GM18505 (cell line): ENCODE results near the gene GNAL.
"Not testable (repeated sequence)": the region's sequence is repeated elsewhere in the genome, so short reads cannot be mapped to it uniquely, and the experiment has no call there.

Experiments used
- ATAC-seq: cut with Tn5 transposase; IDR thresholded peaks from one replicate; pipeline ENCODE4 v1.9.1; 2021; ENCODE audit not compliant: unreplicated experiment
- POLR2A ChIP-seq: IDR thresholded peaks from 4 replicates; pipeline ENCODE4 v1.6.1; 2011; ENCODE audit warnings: borderline replicate concordance; ENCODE audit not compliant: insufficient read depth, insufficient read length; ENCODE audit errors: extremely low read depth

GNAL gene

GRCh38 chr18:11888726-11889125 is 199.7 kb downstream of the GNAL start:
- no peak for TF ChIP-seq POLR2A
- ATAC-seq = no peak

DNA sequence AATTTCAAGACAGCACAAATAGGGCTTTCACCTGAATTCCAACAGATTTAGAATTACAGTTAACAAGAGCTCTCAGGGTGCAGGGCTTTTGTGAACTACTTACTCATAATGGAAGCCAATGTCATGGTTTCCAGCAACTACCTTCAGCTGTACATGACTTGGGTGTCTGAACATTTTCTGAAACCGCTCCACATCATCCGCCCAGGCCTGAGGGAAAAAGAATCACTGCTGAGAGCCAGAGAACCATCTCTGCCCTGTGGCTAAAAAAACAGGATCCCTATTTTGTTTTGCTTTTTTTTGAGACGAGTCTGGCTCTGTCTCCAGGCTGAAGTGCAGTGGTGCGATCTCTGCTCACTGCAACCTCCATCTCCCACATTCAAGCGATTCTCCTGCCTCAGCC is 200.2 kb downstream of the GNAL start:
- TF ChIP-seq POLR2A = no peak
- no peak for ATAC-seq

DNA sequence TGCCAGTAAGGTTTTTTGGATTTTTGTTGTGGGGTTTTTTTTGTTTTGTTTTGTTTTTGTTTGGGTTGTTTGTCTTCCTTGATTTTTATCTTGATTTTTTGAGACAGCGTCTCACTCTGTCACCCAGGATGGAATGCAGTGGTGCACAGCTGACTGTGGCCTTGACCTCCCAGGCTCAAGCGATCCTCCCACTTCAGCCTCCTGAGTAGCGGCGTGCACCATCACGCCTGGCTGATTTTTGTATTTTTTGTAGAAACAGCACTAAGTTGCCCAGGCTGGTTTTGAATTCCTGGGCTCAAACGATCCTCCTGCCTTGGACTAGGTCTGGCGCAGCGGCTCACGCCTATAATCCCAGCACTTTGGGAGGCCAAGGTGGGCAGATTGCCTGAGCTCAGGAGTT is 202.7 kb downstream of the GNAL start:
- TF ChIP-seq POLR2A = no peak
- ATAC-seq = no peak

GRCh38 chr18:11892438-11892837 is 203.4 kb downstream of the GNAL start:
- not testable (repeated sequence) for ATAC-seq

GRCh38 chr18:11897781-11898180 is 208.7 kb downstream of the GNAL start:
- no peak for TF ChIP-seq POLR2A
- no peak for ATAC-seq

GRCh38 chr18:11899063-11899462 is 210.0 kb downstream of the GNAL start:
- ATAC-seq = no peak
- TF ChIP-seq POLR2A = no peak

DNA sequence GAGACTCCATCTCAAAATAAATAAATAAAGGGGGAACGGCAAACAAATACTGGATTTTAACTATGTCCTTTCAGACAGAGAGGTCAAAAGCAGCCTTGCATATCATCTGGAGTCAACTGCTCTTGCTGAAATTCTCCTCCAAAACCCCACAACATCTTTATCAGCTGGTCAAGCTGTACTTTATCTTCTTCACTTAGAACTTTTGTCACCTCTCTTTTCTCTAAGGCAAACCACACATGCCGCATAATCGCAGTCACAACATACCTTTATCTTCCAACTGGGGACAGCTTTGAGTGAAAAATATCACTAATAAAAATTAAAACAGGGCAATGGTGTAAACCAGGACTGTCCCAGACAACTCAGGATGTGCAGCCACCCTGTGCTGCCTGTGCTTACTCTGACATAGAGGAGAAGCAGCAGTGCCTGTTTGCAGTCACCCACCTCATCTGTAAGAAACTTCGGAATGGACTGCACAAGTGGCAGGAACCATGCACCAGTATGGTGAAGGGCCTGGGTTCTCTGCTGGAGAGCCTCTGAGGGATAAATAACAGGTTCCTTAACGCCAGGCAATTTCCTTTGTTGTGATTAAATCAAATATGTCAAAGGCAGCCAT is 212.9 kb downstream of the GNAL start:
- ATAC-seq = no peak

GRCh38 chr18:11902522-11903292 is 213.6 kb downstream of the GNAL start:
- TF ChIP-seq POLR2A = no peak
- no peak for ATAC-seq

More for the DNA sequence above, 212.9 kb downstream of the GNAL start:
- TF ChIP-seq POLR2A = no peak

DNA sequence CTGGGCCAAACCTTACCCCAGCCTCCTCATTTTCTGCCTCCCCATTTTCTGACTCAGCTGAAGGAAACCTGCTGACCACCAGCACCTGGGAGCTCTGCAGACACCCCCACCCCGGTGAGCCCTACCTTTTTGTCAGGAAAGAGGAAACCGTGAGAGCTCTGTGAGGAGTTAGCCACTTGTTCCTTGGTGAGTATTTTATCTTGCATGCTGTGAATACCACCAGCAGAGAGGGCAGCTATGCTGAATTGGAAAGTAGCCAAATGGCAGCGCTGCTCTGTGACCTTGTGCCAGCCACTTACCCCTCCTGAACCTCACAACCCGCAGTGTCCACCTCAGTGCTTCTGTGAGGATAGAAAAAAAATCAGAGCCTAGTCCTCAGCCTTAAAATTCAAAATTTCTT is 216.5 kb downstream of the GNAL start:
- ATAC-seq = no peak
- no peak for TF ChIP-seq POLR2A

DNA sequence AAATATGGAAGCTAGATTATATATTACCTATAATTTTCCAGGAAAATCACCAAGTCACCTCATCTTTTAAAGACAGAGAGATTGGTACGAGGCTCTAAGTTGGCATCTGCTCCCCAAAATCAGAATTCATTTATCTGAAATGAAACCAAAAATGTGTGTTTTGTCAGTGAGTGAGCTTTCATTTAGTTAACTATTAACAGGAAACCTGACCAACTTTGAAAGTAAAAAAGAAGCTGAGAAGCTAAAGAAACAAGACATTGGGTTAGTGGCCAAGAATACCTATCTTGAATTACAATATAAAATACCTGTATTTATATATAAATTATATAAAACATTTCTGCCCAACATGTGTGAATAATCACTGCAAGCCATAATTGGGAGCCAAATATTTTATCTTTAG is 217.1 kb downstream of the GNAL start:
- TF ChIP-seq POLR2A = no peak
- no peak for ATAC-seq

DNA sequence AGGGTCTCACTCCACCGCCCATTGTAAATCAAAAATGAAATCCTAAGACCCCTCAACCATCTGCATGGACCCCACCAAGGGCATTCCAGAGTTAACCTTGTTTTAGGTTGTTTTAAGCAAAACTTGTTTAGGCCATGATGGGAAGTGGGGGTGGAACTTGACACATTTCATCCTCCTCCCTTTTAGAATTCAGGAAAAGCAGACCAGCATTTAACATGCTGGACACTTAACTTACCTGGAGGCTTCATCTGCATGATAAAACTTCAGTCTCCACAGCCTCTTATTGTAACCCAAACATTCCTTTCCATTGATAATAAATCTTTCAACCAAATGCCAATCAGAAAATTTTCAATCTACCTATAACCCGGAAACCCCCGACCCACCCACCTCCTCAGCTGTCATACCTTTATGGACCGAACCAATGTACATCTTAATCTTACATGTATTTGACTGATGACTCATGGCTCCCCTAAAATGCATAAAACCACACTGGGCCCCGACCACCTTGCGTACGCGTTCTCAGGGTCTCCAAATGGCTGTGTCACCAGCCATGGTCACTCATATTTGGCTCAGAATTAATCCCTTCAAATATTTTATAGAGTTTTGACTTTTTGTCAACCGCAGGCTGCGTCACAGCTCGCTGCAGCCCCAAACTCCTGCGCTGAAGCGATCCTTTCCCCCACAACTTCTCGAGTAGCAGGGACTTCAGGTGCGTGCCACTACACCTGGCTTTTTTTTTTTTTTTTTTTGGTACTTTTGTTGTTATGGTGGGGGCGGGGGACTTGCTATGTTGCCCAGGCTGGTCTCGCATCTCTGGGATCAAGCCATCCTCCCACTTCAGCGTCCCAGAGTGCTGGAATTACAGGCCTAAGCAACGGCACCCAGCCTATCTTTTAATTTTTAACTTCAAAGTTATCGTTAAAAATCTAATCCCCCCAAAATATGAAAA is 218.1 kb downstream of the GNAL start:
- no peak for TF ChIP-seq POLR2A
- no peak for ATAC-seq

DNA sequence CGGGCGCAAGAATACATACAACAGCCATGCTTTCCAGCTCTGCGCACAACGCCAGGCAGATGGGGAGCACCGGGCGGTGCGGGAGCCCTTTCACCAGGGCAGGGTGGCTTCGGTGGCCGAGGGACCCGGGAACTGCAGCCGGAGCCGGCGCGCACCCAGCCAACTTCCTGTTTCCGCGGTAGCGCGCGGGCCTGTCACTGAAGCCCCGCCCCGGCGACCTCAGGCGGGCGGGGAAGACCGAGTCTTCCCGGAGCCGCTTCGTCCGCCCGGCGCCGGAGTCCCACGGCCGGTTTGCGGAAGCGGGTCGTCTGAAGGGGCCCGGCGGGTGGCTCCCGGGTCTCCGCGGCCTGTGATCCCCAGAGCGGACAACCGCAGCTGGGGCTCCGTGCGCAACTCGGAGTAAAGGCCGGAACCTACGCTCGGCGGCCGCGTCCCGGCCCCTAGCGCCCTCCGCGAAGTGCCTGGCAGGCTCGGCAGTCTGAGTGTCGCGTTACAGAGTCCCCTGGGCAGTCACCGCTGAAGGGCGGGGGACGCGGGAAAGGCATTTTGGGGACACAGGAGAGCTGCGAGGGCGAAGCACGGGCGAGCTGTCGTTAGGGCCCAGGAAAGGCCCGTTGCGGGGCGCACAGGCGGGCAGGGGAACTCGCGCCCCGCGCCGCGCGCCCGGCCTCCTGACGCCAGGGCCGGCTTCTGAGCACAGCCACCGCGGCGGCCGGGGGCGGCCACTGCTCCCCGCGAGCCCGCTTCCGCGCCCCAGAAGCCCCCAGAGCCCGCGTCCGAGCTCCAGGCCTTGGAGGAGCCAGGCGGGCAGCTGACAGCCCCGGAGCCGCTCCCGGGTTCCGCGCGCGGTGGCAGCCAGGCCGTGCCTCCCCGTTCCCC is 219.4 kb downstream of the GNAL start, which contains the start of gene MPPE1:
MPPE1 (minus strand) TSS at position 136 of the 879 bp plus-strand sequence. CDS start 11,053 bp downstream, outside the sequence.
- TF ChIP-seq POLR2A = peak; percentile 89
- ATAC-seq = peak; percentile 87
